GM21825 (cell line): ENCODE measurements around the gene MMD2.

ENCODE experiments used
- ATAC-seq: cut with Tn5 transposase; IDR thresholded peaks from one replicate; pipeline ENCODE4 v1.9.1; 2021; ENCODE audit warnings: mild to moderate bottlenecking, moderate library complexity; ENCODE audit not compliant: unreplicated experiment

MMD2 gene

GRCh38 chr7:4959306-4959705 is 319 bp upstream of the MMD2 start:
- no peak for ATAC-seq

- no peak for ATAC-seq
Observed at GRCh38 chr7:4957847-4958476, 1.0 kb downstream of the MMD2 start.

- ATAC-seq: no peak
Observed at GRCh38 chr7:4951903-4952636, 6.9 kb downstream of the MMD2 start.

- ATAC-seq: no peak
Observed at GRCh38 chr7:4951304-4951703, 7.7 kb downstream of the MMD2 start.

- no peak for ATAC-seq
Observed at GRCh38 chr7:4948402-4948801, 10.6 kb downstream of the MMD2 start.

- no peak for ATAC-seq
Observed at GRCh38 chr7:4945949-4946348, 13.0 kb downstream of the MMD2 start.

- ATAC-seq: no peak
Observed at GRCh38 chr7:4944939-4945338, 14.0 kb downstream of the MMD2 start.

- ATAC-seq: no peak
Observed at GRCh38 chr7:4943297-4943696, 15.7 kb downstream of the MMD2 start.

GRCh38 chr7:4939971-4940728 is 18.8 kb downstream of the MMD2 start:
- ATAC-seq: no peak

GRCh38 chr7:4937411-4937810 is 21.6 kb downstream of the MMD2 start:
- no peak for ATAC-seq

GRCh38 chr7:4934419-4935025 is 24.5 kb downstream of the MMD2 start:
- ATAC-seq: no peak

GRCh38 chr7:4931943-4932342 is 27.0 kb downstream of the MMD2 start:
- no peak for ATAC-seq

GRCh38 chr7:4929005-4929404 is 30.0 kb downstream of the MMD2 start:
- no peak for ATAC-seq

GRCh38 chr7:4928445-4928844 is 30.5 kb downstream of the MMD2 start:
- ATAC-seq: no peak

GRCh38 chr7:4919969-4920766 is 38.8 kb downstream of the MMD2 start:
- no peak for ATAC-seq

GRCh38 chr7:4916113-4916512 is 42.9 kb downstream of the MMD2 start:
- no peak for ATAC-seq

GRCh38 chr7:4911111-4911828 is 47.7 kb downstream of the MMD2 start:
- ATAC-seq: no peak

GRCh38 chr7:4906682-4907081 is 52.3 kb downstream of the MMD2 start:
- ATAC-seq: no peak

GRCh38 chr7:4905171-4905570 is 53.8 kb downstream of the MMD2 start:
- no peak for ATAC-seq

GRCh38 chr7:4904346-4904745 is 54.6 kb downstream of the MMD2 start:
- ATAC-seq: no peak
